ENCODE results near the gene CYTH3.

DNA sequence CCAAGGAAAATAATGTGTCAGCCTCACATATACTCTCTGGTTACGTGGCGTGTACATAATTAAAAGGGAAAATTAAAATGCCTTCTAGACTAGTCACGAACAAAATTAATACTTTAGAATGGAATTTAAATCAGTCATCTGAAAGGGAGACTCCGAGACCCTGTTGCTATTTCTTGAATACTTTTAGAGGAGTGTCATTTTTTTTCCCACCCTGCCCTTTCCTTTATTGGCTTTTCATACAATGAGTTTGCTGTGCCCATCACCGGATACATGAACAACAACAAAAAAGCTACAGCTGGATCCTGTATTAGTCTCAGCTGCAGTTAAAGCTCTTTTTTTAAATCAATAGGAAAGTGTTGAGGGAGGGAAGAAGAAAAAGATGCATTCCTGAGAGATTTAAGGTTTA is 20.1 kb downstream of the CYTH3 start:
- TF ChIP-seq, protein P1, sequence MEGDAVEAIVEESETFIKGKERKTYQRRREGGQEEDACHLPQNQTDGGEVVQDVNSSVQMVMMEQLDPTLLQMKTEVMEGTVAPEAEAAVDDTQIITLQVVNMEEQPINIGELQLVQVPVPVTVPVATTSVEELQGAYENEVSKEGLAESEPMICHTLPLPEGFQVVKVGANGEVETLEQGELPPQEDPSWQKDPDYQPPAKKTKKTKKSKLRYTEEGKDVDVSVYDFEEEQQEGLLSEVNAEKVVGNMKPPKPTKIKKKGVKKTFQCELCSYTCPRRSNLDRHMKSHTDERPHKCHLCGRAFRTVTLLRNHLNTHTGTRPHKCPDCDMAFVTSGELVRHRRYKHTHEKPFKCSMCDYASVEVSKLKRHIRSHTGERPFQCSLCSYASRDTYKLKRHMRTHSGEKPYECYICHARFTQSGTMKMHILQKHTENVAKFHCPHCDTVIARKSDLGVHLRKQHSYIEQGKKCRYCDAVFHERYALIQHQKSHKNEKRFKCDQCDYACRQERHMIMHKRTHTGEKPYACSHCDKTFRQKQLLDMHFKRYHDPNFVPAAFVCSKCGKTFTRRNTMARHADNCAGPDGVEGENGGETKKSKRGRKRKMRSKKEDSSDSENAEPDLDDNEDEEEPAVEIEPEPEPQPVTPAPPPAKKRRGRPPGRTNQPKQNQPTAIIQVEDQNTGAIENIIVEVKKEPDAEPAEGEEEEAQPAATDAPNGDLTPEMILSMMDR (IDR thresholded peaks at IDR 0.05), result no peak
- no peak for TF ChIP-seq ZFX (IDR thresholded peaks at IDR 0.05; ENCODE audit: borderline replicate concordance)

Data from 22Rv1 (cell line).